Stimulated activated CD4-positive, alpha-beta T cell treated with anti-CD3 and anti-CD28 coated beads, Interleukin-1b, Interleukin-23, amount 100 ng/mL, for 1 hour (primary cell): ENCODE data around the gene PLEK2.
A peak's percentile ranks its signal among the peaks of the same experiment; 100 is the strongest.

Source experiments
- DNase-seq, 2 donors: peaks; one replicate each; pipeline ENCODE4 v3.0.0-alpha.2; 2020; ENCODE audit warnings: low read depth in 2 of 2

The PLEK2 gene

GRCh38 chr14:67400434-67400833 is 11.5 kb downstream of the PLEK2 start:
- no peak for DNase-seq

- DNase-seq, result no peak
Observed at GRCh38 chr14:67397536-67397935, 14.4 kb downstream of the PLEK2 start.

GRCh38 chr14:67396381-67396970 is 15.5 kb downstream of the PLEK2 start:
- no peak for DNase-seq

GRCh38 chr14:67395876-67396189 is 16.1 kb downstream of the PLEK2 start:
- no peak for DNase-seq

- no peak for DNase-seq
Observed at GRCh38 chr14:67395086-67395875, 16.7 kb downstream of the PLEK2 start.

- no peak for DNase-seq
Observed at GRCh38 chr14:67393689-67394088, 18.3 kb downstream of the PLEK2 start.

- no peak for DNase-seq
Observed at GRCh38 chr14:67392800-67393199, 19.2 kb downstream of the PLEK2 start.

- DNase-seq, result no peak
Observed at GRCh38 chr14:67392123-67392522, 19.8 kb downstream of the PLEK2 start.

- no peak for DNase-seq
Observed at GRCh38 chr14:67391268-67391667, 20.7 kb downstream of the PLEK2 start.

GRCh38 chr14:67389811-67390534 is 22.0 kb downstream of the PLEK2 start:
- DNase-seq, result no peak

- DNase-seq, result no peak
Observed at GRCh38 chr14:67389275-67389674, 22.7 kb downstream of the PLEK2 start.

- no peak for DNase-seq
Observed at GRCh38 chr14:67387195-67387594, 24.8 kb downstream of the PLEK2 start.

- DNase-seq, result no peak
Observed at GRCh38 chr14:67385618-67386017, 26.3 kb downstream of the PLEK2 start.

GRCh38 chr14:67385120-67385519 is 26.8 kb downstream of the PLEK2 start:
- no peak for DNase-seq

- no peak for DNase-seq
Observed at GRCh38 chr14:67377916-67378315, 34.0 kb downstream of the PLEK2 start.

- DNase-seq, result no peak
Observed at GRCh38 chr14:67373347-67373746, 38.6 kb downstream of the PLEK2 start.

- no peak for DNase-seq
Observed at GRCh38 chr14:67372833-67373232, 39.1 kb downstream of the PLEK2 start.

- DNase-seq, result no peak
Observed at GRCh38 chr14:67371247-67372148, 40.5 kb downstream of the PLEK2 start.

GRCh38 chr14:67370830-67371229 is 41.1 kb downstream of the PLEK2 start:
- DNase-seq, result no peak

GRCh38 chr14:67365476-67365875 is 46.5 kb downstream of the PLEK2 start:
- no peak for DNase-seq

- peak in 1 of 2 donors; percentile 17 for DNase-seq
Observed at GRCh38 chr14:67360470-67361206, 51.3 kb downstream of the PLEK2 start.
